WTC11 (cell line): ENCODE data around the gene RRAGD. TPM values are rescaled to one million over a fixed set of nuclear protein-coding genes. Genes with fewer than 3 reads are reported as not detected.
A peak's percentile ranks its signal among the peaks of the same experiment; 100 is the strongest.

Source experiments
- ATAC-seq: fragments of 200-7000 bp; cut with Tn5 transposase; 2 replicates; pipeline ENCODE4 v1.10.0; 2021; ENCODE audit warnings: mild to moderate bottlenecking, moderate library complexity
- CTCF ChIA-PET: fragments of 300-600 bp; sonication (Branson Sonifier 250); formaldehyde crosslinking; loops from one replicate; lab custom pipeline; 2021; ENCODE audit warnings: antibody characterized with exemption; lab: Charles Lee
- POLR2A ChIA-PET: fragments of 350-600 bp; sonication (Branson Sonifier 250); formaldehyde crosslinking; loops from one replicate; lab custom pipeline; 2021; ENCODE audit warnings: antibody characterized with exemption; lab: Charles Lee
- DNase-seq: peaks from one replicate; pipeline ENCODE4 v3.0.0; 2021; ENCODE audit warnings: low spot score
- H3K27ac Mint-ChIP-seq: 2 replicates; pipeline ENCODE4 v1.8.0; 2021; ENCODE audit warnings: mixed read lengths
- H3K27me3 Mint-ChIP-seq: 2 replicates; pipeline ENCODE4 v1.8.0; 2021; ENCODE audit warnings: low read depth, mild to moderate bottlenecking, moderate library complexity, mixed read lengths
- H3K36me3 Mint-ChIP-seq: 2 replicates; pipeline ENCODE4 v1.8.0; 2021; ENCODE audit warnings: mixed read lengths
- H3K4me1 Mint-ChIP-seq: 2 replicates; pipeline ENCODE4 v1.8.0; 2022; ENCODE audit warnings: mixed read lengths
- H3K4me3 Mint-ChIP-seq: 2 replicates; pipeline ENCODE4 v1.8.0; 2021; ENCODE audit warnings: mild to moderate bottlenecking, moderate library complexity, mixed read lengths
- H3K9me3 Mint-ChIP-seq: 2 replicates; pipeline ENCODE4 v1.8.0; 2021; ENCODE audit warnings: mixed read lengths
- CREB1 ChIP-seq: sonication (generic); formaldehyde crosslinking; IDR thresholded peaks from 2 replicates; pipeline ENCODE4 v1.8.0; 2023; ENCODE audit warnings: mild to moderate bottlenecking, missing genetic modification reagents
- ESRRA ChIP-seq: sonication (generic); formaldehyde crosslinking; IDR thresholded peaks from 2 replicates; pipeline ENCODE4 v1.8.1; 2022; ENCODE audit warnings: mild to moderate bottlenecking, missing genetic modification reagents, borderline replicate concordance
- FOXJ3 ChIP-seq: sonication (generic); formaldehyde crosslinking; IDR thresholded peaks from 2 replicates; pipeline ENCODE4 v1.9.0; 2021; ENCODE audit warnings: missing genetic modification reagents, mild to moderate bottlenecking, borderline replicate concordance
- GRHL2 ChIP-seq: fragments of 250-450 bp; sonication (Bioruptor Pico); IDR thresholded peaks from 2 replicates; pipeline ENCODE4 v1.8.0; 2022; ENCODE audit warnings: mild to moderate bottlenecking, moderate library complexity; ENCODE audit not compliant: insufficient replicate concordance, severe bottlenecking
- GTF2I ChIP-seq: fragments of 250-450 bp; sonication (Bioruptor Pico); conservative IDR thresholded peaks from 2 replicates; pipeline ENCODE4 v1.4.0; 2021; ENCODE audit warnings: mild to moderate bottlenecking
- NFATC4 ChIP-seq: fragments of 250-450 bp; sonication (Bioruptor Pico); IDR thresholded peaks from 2 replicates; pipeline ENCODE4 v1.9.0; 2021; ENCODE audit warnings: mild to moderate bottlenecking
- NFE2L1 ChIP-seq: sonication (generic); formaldehyde crosslinking; IDR thresholded peaks from 2 replicates; pipeline ENCODE4 v1.8.1; 2023; ENCODE audit warnings: missing genetic modification reagents
- SP1 ChIP-seq: sonication (generic); formaldehyde crosslinking; conservative IDR thresholded peaks from 2 replicates; pipeline ENCODE4 v1.8.1; 2022; ENCODE audit warnings: missing genetic modification reagents
- TCF7 ChIP-seq: sonication (generic); formaldehyde crosslinking; IDR thresholded peaks from 2 replicates; pipeline ENCODE4 v1.8.0; 2022; ENCODE audit warnings: mild to moderate bottlenecking, low read depth, missing genetic modification reagents, moderate library complexity
- TP53 ChIP-seq: sonication (generic); formaldehyde crosslinking; IDR thresholded peaks from 2 replicates; pipeline ENCODE4 v1.8.1; 2023; ENCODE audit warnings: mild to moderate bottlenecking, missing genetic modification reagents
- ZNF121 ChIP-seq: sonication (generic); formaldehyde crosslinking; IDR thresholded peaks from 2 replicates; pipeline ENCODE4 v1.8.0; 2023; ENCODE audit warnings: missing genetic modification reagents
- ZNF423 ChIP-seq: fragments of 250-450 bp; sonication (Bioruptor Pico); IDR thresholded peaks from 2 replicates; pipeline ENCODE4 v2.1.2; 2022; ENCODE audit warnings: mild to moderate bottlenecking, moderate library complexity
- total RNA-seq: library from RNA; stranded (reverse); gene quantifications from 3 replicates; pipeline ENCODE4 v1.2.3, GENCODE V29; 2021
- TF ChIP-seq, protein P1 (sequence below): sonication (generic); formaldehyde crosslinking; IDR thresholded peaks from 2 replicates; pipeline ENCODE4 v1.8.1; 2022; ENCODE audit warnings: low read depth, missing genetic modification reagents, borderline replicate concordance
- TF ChIP-seq, protein P2 (sequence below): fragments of 250-450 bp; sonication (Bioruptor Pico); IDR thresholded peaks from 2 replicates; pipeline ENCODE4 v1.8.0; 2021; ENCODE audit warnings: mild to moderate bottlenecking
- TF ChIP-seq, protein P3 (sequence below): sonication (generic); formaldehyde crosslinking; IDR thresholded peaks from 2 replicates; pipeline ENCODE4 v1.8.0; 2022; ENCODE audit warnings: mild to moderate bottlenecking, missing genetic modification reagents
- TF ChIP-seq, protein P4 (sequence below): fragments of 250-450 bp; sonication (Bioruptor Pico); IDR thresholded peaks from 2 replicates; pipeline ENCODE4 v1.9.0; 2021; ENCODE audit warnings: mild to moderate bottlenecking, borderline replicate concordance

The RRAGD gene
- total RNA-seq, 1 experiment from 2014 or later, result 25.4 TPM

DNA sequence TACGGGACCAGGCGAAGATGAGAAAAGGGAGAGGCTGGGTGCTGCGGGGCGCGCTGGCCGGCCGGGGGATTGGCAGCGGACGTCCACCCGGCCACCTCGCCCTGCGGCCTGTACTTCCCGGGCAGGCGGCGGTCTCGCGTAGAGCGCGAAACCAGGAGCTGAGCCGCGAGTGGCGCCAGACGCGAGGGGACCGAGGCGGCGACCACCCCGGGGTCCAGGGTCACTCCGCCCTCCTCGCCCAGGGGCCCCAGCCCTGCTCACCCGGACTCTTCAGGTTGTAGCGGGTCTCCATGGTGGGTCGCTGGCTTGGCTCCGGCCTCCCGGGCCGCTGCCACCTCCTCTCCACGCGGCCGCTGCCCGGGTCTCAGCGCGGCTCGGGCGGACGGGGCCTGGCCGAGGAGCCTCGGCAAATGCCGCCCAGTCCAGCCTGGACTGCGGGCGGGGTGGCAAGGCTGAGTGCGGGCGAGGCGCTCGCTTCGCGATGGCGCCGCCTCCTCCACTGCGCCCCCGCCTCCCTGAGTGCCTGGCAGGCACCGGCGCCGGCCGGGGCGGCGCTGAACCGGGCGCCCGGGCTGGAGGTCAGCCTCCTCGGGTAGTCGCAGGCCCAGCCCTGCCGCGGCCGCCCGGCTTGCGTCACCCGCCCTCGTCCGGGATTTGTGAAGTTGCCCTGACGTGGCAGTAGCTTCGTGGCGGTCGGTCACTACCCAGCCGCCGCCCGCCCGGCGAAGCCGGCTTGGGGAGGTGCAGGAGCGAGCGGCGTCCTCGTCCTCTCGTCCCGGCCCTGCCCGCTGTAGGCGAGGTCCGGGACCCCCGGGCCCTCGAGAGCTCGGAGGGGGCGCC, 59.6 kb downstream of the RRAGD start, which contains the start of gene UBE2J1 (continued):
- TF ChIP-seq, protein P1, sequence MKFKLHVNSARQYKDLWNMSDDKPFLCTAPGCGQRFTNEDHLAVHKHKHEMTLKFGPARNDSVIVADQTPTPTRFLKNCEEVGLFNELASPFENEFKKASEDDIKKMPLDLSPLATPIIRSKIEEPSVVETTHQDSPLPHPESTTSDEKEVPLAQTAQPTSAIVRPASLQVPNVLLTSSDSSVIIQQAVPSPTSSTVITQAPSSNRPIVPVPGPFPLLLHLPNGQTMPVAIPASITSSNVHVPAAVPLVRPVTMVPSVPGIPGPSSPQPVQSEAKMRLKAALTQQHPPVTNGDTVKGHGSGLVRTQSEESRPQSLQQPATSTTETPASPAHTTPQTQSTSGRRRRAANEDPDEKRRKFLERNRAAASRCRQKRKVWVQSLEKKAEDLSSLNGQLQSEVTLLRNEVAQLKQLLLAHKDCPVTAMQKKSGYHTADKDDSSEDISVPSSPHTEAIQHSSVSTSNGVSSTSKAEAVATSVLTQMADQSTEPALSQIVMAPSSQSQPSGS (CRISPR knock-in tag), result no peak
- TF ChIP-seq, protein P2, sequence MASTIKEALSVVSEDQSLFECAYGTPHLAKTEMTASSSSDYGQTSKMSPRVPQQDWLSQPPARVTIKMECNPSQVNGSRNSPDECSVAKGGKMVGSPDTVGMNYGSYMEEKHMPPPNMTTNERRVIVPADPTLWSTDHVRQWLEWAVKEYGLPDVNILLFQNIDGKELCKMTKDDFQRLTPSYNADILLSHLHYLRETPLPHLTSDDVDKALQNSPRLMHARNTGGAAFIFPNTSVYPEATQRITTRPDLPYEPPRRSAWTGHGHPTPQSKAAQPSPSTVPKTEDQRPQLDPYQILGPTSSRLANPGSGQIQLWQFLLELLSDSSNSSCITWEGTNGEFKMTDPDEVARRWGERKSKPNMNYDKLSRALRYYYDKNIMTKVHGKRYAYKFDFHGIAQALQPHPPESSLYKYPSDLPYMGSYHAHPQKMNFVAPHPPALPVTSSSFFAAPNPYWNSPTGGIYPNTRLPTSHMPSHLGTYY, result no peak
- TF ChIP-seq ESRRA (CRISPR knock-in tag) (0 out of 2 replicates have a peak, but pooled peaks have one; percentile 17), TCF7 (CRISPR knock-in tag) (0 out of 2 replicates have a peak, but pooled peaks have one; percentile 38), SP1 (CRISPR knock-in tag) (peak; percentile 33; the same call in 1 of the 2 replicates)

DNA sequence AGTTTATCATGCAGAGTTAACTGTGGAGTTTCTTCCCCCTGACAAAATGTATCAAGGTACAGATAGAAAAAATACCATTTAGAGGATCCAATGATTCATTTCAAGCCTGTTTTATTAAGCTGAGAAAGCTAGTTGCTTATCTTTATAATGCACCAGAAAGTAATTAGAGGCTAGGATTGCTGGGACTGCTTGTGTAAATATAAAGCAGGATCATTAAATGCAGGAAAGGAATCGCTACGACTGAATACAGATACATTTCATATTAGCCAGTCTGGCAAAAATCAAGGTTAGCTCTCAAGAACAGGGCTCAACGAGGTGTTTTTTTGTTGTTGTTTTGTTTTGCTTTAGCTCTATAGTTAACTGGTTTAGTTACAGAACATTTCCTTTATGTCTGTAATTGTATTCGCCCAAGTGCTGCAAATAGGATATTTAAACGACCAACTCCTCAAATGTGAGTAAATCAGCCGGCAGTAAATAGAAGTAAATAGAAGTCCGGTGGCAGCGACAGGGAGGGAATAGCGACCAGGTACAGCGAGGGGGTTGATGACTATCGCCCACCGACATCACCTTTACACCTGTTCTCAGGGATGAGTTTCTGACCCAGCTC, 60.3 kb downstream of the RRAGD start:
- Mint-ChIP-seq H3K9me3 (peaks cover 5% of the 10 kb centered on the region; the same call in 1 of the 2 replicates), H3K36me3 (no peaks in the 10 kb centered on the region), H3K27ac (peak overlapping the region; percentile 38; the same call in 1 of the 2 replicates), H3K4me1 (peaks cover 37% of the 10 kb centered on the region), H3K4me3 (peak overlapping the region; percentile 87), H3K27me3 (peaks cover 36% of the 10 kb centered on the region)
- DNase-seq, result no peak
- no peak for TF ChIP-seq ZNF121
- TF ChIP-seq, protein P3, sequence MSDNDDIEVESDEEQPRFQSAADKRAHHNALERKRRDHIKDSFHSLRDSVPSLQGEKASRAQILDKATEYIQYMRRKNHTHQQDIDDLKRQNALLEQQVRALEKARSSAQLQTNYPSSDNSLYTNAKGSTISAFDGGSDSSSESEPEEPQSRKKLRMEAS, result peak; percentile 8; the same call in 1 of the 2 replicates
- POLR2A ChIA-PET, result interaction anchor here (0.6 kb wide), 1 partner anchor 9 kb away, joined by 6 read pairs; no protein-coding TSS in a partner anchor
- CTCF ChIA-PET, result interaction anchor here (0.9 to 2.6 kb wide), 5 partner anchors 15 to 40 kb away, joined by 3 to 22 read pairs (median 6); no protein-coding TSS in a partner anchor
- no peak for ATAC-seq

DNA sequence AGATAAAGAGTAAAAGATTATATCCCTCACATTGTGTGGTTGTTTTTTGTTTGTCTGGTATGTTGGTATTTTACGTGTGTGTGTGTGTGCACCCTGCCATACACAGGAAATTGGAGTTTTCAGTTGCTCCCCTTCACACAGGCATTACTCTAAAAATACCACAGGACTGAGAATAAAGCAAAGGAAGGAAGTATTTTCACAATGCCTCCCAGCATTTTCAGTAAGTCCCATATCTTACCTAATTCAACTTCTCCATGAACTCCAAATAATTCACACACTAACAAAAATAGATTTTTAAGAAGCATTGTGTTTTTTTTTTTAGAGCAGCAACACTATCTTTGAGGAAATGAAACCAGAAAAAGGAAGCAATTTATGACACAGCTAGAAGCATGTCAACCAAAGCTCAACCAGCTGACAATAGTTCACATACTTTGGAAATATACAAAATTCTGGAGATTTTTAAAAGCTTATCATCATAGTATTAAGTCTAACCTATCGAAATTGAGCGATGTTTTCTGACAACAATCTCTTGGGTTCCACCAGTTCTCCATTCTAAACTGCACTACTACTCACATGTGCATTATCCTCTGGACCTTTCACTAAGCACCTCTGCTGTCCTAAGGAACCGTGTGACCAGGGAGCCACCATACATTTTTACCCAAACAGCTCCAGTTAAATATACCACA, 61.6 kb downstream of the RRAGD start:
- ChIA-PET CTCF (interaction anchor here (0.5 to 5.8 kb wide), 7 partner anchors 13 to 367 kb away, joined by 3 to 36 read pairs (median 3); no protein-coding TSS in a partner anchor), POLR2A (interaction anchor here (0.7 to 1.0 kb wide), 2 partner anchors 39 to 208 kb away, joined by 4 read pairs; no protein-coding TSS in a partner anchor)
- Mint-ChIP-seq H3K4me3 (no peak overlapping the region; the same call in 1 of the 2 replicates), H3K27ac (no peak overlapping the region), H3K9me3 (peaks cover 5% of the 10 kb centered on the region; the same call in 1 of the 2 replicates), H3K4me1 (peaks cover 42% of the 10 kb centered on the region), H3K27me3 (peaks cover 31% of the 10 kb centered on the region), H3K36me3 (no peaks in the 10 kb centered on the region)
- ATAC-seq (no peak), DNase-seq (no peak)
- TF ChIP-seq NFE2L1, result no peak

DNA sequence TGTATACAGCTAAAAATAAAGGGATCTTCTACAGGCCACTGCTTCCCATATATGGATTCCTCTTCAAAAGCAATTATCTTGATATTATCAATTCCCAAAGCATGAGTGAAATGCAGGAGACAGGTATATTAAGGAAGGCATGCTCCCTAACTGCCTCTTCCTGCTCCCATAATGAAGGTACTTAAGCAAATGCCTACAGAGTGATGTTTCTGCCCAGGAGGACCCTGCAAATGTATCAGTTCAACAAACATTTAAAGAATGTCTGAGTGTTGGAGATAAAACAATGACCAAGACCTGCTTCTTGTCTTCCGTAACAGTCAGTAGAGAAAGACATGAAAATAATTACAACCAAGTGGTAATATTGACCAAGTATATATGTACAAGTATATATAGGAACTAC, 63.7 kb downstream of the RRAGD start:
- Mint-ChIP-seq H3K9me3 (peaks cover 5% of the 10 kb centered on the region; the same call in 1 of the 2 replicates), H3K4me1 (peaks cover 34% of the 10 kb centered on the region), H3K36me3 (no peaks in the 10 kb centered on the region), H3K27me3 (peaks cover 13% of the 10 kb centered on the region), H3K27ac (no peak overlapping the region), H3K4me3 (no peak overlapping the region)
- ChIA-PET CTCF (interaction anchor here (0.6 to 5.8 kb wide), 4 partner anchors 24 to 365 kb away, joined by 3 to 36 read pairs (median 4); no protein-coding TSS in a partner anchor), POLR2A (no interaction called here)
- ATAC-seq (no peak), DNase-seq (no peak)
- no peak for TF ChIP-seq FOXJ3 (CRISPR knock-in tag)
- no peak for TF ChIP-seq GTF2I (CRISPR knock-in tag)
- TF ChIP-seq TP53 (CRISPR knock-in tag), result no peak
- TF ChIP-seq, protein P4, sequence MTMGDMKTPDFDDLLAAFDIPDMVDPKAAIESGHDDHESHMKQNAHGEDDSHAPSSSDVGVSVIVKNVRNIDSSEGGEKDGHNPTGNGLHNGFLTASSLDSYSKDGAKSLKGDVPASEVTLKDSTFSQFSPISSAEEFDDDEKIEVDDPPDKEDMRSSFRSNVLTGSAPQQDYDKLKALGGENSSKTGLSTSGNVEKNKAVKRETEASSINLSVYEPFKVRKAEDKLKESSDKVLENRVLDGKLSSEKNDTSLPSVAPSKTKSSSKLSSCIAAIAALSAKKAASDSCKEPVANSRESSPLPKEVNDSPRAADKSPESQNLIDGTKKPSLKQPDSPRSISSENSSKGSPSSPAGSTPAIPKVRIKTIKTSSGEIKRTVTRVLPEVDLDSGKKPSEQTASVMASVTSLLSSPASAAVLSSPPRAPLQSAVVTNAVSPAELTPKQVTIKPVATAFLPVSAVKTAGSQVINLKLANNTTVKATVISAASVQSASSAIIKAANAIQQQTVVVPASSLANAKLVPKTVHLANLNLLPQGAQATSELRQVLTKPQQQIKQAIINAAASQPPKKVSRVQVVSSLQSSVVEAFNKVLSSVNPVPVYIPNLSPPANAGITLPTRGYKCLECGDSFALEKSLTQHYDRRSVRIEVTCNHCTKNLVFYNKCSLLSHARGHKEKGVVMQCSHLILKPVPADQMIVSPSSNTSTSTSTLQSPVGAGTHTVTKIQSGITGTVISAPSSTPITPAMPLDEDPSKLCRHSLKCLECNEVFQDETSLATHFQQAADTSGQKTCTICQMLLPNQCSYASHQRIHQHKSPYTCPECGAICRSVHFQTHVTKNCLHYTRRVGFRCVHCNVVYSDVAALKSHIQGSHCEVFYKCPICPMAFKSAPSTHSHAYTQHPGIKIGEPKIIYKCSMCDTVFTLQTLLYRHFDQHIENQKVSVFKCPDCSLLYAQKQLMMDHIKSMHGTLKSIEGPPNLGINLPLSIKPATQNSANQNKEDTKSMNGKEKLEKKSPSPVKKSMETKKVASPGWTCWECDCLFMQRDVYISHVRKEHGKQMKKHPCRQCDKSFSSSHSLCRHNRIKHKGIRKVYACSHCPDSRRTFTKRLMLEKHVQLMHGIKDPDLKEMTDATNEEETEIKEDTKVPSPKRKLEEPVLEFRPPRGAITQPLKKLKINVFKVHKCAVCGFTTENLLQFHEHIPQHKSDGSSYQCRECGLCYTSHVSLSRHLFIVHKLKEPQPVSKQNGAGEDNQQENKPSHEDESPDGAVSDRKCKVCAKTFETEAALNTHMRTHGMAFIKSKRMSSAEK (CRISPR knock-in tag), result no peak
- no peak for TF ChIP-seq NFATC4 (CRISPR knock-in tag)
- no peak for TF ChIP-seq ZNF423 (CRISPR knock-in tag)
- no peak for TF ChIP-seq CREB1
- TF ChIP-seq GRHL2, result no peak
